Kidney (tissue), 22 donors: ENCODE data around the gene PCDH8. TPM values are rescaled to one million over a fixed set of nuclear protein-coding genes. Genes with fewer than 3 reads are reported as not detected.

Experiments used
- DNase-seq, 5 donors: peaks; one replicate each; pipeline ENCODE4 v3.0.0-alpha.2; 2013 to 2020
- FAIRE-seq: peaks from 2 replicates; lab custom pipeline; 2012; peaks lifted over from hg19 to GRCh38; lab: Jason Lieb, UNC
- H3K27ac ChIP-seq, 2 donors: one replicate each; pipeline ENCODE4 v1.7.0; 2013; ENCODE audit warnings: low read depth in 2 of 2, low read length in 2 of 2, inconsistent platforms in 1 of 2
- H3K27me3 ChIP-seq: one replicate; pipeline ENCODE4 v1.7.1; 2013; ENCODE audit warnings: low read length, inconsistent platforms; ENCODE audit not compliant: control insufficient read depth, insufficient read depth
- H3K36me3 ChIP-seq, 3 donors: one replicate each; pipeline versions ENCODE4 v1.7.0 to v1.7.1; 2013; ENCODE audit warnings: low read length in 3 of 3, control low read depth in 1 of 3, inconsistent platforms in 1 of 3; ENCODE audit not compliant: insufficient read depth in 3 of 3, control insufficient read depth in 2 of 3
- H3K4me1 ChIP-seq, 3 donors: one replicate each; pipeline versions ENCODE4 v1.7.0 to v1.7.1; 2013; ENCODE audit warnings: low read length in 3 of 3, inconsistent platforms in 1 of 3, low read depth in 1 of 3; ENCODE audit not compliant: control insufficient read depth in 2 of 3, insufficient read depth in 2 of 3
- H3K4me3 ChIP-seq, 3 donors: one replicate each; pipeline versions ENCODE4 v1.7.0 to v1.8.1; 2013; ENCODE audit warnings: low read length in 3 of 3, control low read depth in 1 of 3, inconsistent platforms in 1 of 3
- H3K9ac ChIP-seq, 3 donors: one replicate each; pipeline versions ENCODE4 v1.7.0 to v1.7.1; 2013; ENCODE audit warnings: low read length in 3 of 3, control low read depth in 1 of 3, inconsistent platforms in 1 of 3
- H3K9me3 ChIP-seq, 3 donors: one replicate each; pipeline versions ENCODE4 v1.7.0 to v1.7.1; 2013; ENCODE audit warnings: low read length in 3 of 3, control low read depth in 1 of 3, inconsistent platforms in 1 of 3; ENCODE audit not compliant: control insufficient read depth in 2 of 3, insufficient read depth in 1 of 3
- CTCF ChIP-seq: IDR thresholded peaks from 3 replicates; pipeline ENCODE4 v1.5.1; 2012; ENCODE audit warnings: mild to moderate bottlenecking, moderate library complexity, borderline replicate concordance; ENCODE audit not compliant: insufficient read depth; ENCODE audit errors: extremely low read depth
- intact Hi-C: fragments of 100-400 bp; cut with DNase I; formaldehyde crosslinking; loops from one replicate; pipeline ENCODE4 v1.11.1; 2022
- long read RNA-seq, 10 donors: library from polyadenylated mRNA in 1 of 10; unstranded in 1 of 10; transcript quantifications; one replicate each; pipeline ENCODE4 v2.0.0 and lab custom pipeline, GENCODE V29; 2021 to 2026
- polyA plus RNA-seq: library from polyadenylated mRNA; stranded (reverse); fragments of 350-450 nt; fragmentation: Illumina TruSeq; extraction: RNeasy Lipid Tissue Mini Kit (QIAGEN cat#74804); gene quantifications from one replicate; pipeline ENCODE4 v1.2.3, GENCODE V29; 2014; ENCODE audit warnings: low read depth, low replicate concordance; ENCODE audit not compliant: insufficient read depth
- total RNA-seq: library from RNA; stranded (reverse); fragmentation: NEBNext Ultra II Directional; extraction: Animal tissue kit (Norgen Biotek cat#: 25700); gene quantifications from one replicate; pipeline ENCODE4 v1.2.1, GENCODE V29; 2021
- donor health status: control.
- donor health status: control.
- donor health status: control.
- donor health status: control.
- donor health status: control.
- donor health status: DM: yes; HTN: yes; CAD: no.
- donor health status: Normal renal cell carcinoma (clear cell type).

PCDH8 gene
- total RNA-seq (not detected), polyA plus RNA-seq (not detected)
- long read RNA-seq, donor 1: 0 reads
- long read RNA-seq, donor 2: 0 reads
- long read RNA-seq, donor 3: 0 reads
- long read RNA-seq, donor 4: 0 reads
- long read RNA-seq, donor 5: 0 reads
- long read RNA-seq, donor 6: 0 reads
- long read RNA-seq, donor 7: 0 reads
- long read RNA-seq, donor 8: 0 reads
- long read RNA-seq, donor 9: 0 reads
- long read RNA-seq, donor 10: 0 reads

- Histone ChIP-seq H3K27me3 (peaks cover 29% of the 10 kb centered on the region), H3K9me3 (no peaks in the 10 kb centered on the region), H3K4me1 (peaks cover 0 to 6% (median 0%) of the 10 kb centered on the region in 3 donors), H3K4me3 (no peak within 1 kb of the TSS), H3K9ac (no peak within 1 kb of the TSS), H3K27ac (no peak within 1 kb of the TSS), H3K36me3 (no peaks in the 10 kb centered on the region)
- peak in 4 of 5 donors; percentile 72 to 77 (median 74) for DNase-seq
- no peak for TF ChIP-seq CTCF
- FAIRE-seq: no peak
- intact Hi-C loops: no loop called here
These were observed at the start of gene PCDH8 for GRCh38 chr13:52848455-52849195. Gene PCDH8 (minus strand): TSS chr13:52848640. CDS start chr13:52848436, 204 bp downstream.

GRCh38 chr13:52896827-52897659 is 48.6 kb upstream of the PCDH8 start:
- intact Hi-C loops: no loop called here
- Histone ChIP-seq H3K36me3 (no peaks in the 10 kb centered on the region), H3K27ac (no peak overlapping the region), H3K9ac (no peak overlapping the region), H3K27me3 (no peaks in the 10 kb centered on the region), H3K9me3 (no peaks in the 10 kb centered on the region), H3K4me1 (no peaks in the 10 kb centered on the region), H3K4me3 (no peak overlapping the region)
- FAIRE-seq (no peak), DNase-seq (peak in 1 of 5 donors; percentile 27)
- peak; percentile 19 for TF ChIP-seq CTCF

- Histone ChIP-seq H3K4me3 (no peak overlapping the region), H3K9ac (no peak overlapping the region), H3K36me3 (no peaks in the 10 kb centered on the region), H3K27me3 (no peaks in the 10 kb centered on the region), H3K4me1 (no peaks in the 10 kb centered on the region), H3K27ac (no peak overlapping the region), H3K9me3 (no peaks in the 10 kb centered on the region)
- no peak for TF ChIP-seq CTCF
- intact Hi-C loops: no loop called here
- DNase-seq (no peak), FAIRE-seq (no peak)
These were observed 46.0 kb upstream of the PCDH8 start for GRCh38 chr13:52894413-52894812.
